T1000 (cell line): ENCODE data around the gene LRIT3.
A peak's percentile ranks its signal among the peaks of the same experiment; 100 is the strongest.

Experiments used
- DNase-seq: peaks from one replicate; lab custom pipeline; 2025; ENCODE audit warnings: mixed read lengths; lab: John Stamatoyannopoulos, UW

Gene LRIT3

GRCh38 chr4:109902559-109903251 lies 54.8 kb downstream of the LRIT3 start:
- DNase-seq: no peak

- no peak for DNase-seq
Observed at GRCh38 chr4:109908731-109909130, 60.8 kb downstream of the LRIT3 start.

DNA sequence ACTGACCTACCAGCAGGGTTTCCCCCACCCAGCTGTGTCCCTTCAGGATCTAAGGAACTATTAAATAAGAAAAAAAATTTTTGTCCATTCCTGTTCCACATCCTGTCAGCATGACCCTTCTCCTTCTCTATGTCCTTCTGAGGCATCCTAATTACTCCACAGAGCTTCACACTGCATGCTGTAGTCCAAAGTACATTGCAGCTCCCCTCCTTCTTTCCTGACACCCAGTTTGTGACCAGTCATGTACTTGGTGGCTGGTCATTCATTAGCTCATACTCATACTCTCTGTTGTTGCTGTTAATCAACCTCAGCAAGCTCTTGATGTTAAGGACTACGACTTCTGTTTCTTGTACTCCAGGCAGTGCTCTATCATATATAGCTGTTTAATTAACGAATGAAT lies 62.3 kb downstream of the LRIT3 start:
- no peak for DNase-seq

- no peak for DNase-seq
Observed at GRCh38 chr4:109912706-109913595, 65.0 kb downstream of the LRIT3 start, which contains the start of gene EGF. TSS of gene EGF (plus strand) at chr4:109912883. CDS start at chr4:109913336, 453 bp downstream.

DNA sequence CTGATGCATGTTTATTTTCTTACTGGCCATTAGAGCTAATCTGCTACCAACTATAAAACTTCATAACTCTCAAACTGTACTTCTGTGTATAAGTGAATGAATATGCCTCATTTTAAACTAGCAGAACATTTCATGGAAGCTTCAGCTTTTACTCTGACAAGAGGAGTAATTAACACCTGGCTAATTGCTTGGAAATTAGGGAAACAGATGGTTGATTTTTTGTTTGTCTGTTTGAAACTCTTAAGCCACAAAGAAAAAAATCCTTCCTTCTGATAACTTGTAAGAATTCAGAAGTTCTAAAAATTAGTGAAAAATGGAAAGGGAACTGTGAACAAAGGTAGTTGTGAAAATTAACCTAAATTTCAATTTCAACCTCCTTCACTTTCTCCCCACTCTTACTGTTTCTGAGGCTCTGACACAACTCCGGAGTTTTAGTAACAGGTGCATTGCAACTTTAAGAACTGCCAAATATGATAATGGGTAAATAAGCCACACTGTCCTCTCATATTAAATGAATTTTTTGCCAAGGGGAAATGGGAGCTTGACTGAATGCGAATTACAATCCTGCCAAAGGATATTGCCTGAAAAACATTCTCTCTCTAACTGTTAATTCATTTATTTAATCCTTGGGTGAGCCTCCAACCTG lies 65.8 kb downstream of the LRIT3 start:
- DNase-seq: no peak

DNA sequence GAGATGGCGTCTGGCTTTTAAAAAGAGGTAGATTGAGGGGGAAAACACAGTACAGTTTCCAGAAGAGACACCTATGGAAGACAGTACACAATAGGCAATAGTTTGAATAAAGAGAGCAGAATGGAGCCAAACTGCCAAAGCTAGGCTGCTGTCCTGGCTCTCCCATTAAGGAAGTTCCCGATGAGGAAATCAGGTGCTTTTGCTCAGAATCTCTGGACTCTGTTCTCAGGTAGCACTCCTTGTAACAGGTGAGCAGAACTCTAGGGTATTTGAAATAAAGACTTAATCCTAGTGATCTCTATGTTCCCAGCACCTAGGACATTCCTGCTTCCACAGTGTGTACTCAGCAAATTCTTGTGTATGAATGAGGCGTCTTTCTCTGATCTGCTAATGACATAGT lies 66.4 kb downstream of the LRIT3 start:
- DNase-seq: no peak

- no peak for DNase-seq
Observed at GRCh38 chr4:109915385-109916026, 67.6 kb downstream of the LRIT3 start.

GRCh38 chr4:109916027-109916409 lies 68.1 kb downstream of the LRIT3 start:
- no peak for DNase-seq

GRCh38 chr4:109921384-109921808 lies 73.5 kb downstream of the LRIT3 start:
- peak; percentile 42 for DNase-seq
